MM.1S (cell line): ENCODE results near the gene CHDH.

ENCODE experiments used
- EZH2 ChIP-seq: fragments of 300-600 bp; sonication (generic); optimal IDR thresholded peaks from 2 replicates; pipeline ENCODE3; 2017; ENCODE audit warnings: low read depth, mild to moderate bottlenecking, antibody characterized with exemption, low read length, mixed read lengths
- EZH2phosphoT487 ChIP-seq: fragments of 300-600 bp; sonication (generic); IDR thresholded peaks from 2 replicates; pipeline ENCODE4 v1.6.1; 2018; ENCODE audit warnings: antibody characterized with exemption, low read length
- TF ChIP-seq, protein P1 (sequence below): fragments of 300-600 bp; sonication (generic); IDR thresholded peaks from 2 replicates; pipeline ENCODE4 v1.5.1; 2016; ENCODE audit warnings: antibody characterized with exemption, low read length, mixed read lengths

GRCh38 chr3:53813876-53814275 is 32.3 kb downstream of the CHDH start:
- TF ChIP-seq, protein P1, sequence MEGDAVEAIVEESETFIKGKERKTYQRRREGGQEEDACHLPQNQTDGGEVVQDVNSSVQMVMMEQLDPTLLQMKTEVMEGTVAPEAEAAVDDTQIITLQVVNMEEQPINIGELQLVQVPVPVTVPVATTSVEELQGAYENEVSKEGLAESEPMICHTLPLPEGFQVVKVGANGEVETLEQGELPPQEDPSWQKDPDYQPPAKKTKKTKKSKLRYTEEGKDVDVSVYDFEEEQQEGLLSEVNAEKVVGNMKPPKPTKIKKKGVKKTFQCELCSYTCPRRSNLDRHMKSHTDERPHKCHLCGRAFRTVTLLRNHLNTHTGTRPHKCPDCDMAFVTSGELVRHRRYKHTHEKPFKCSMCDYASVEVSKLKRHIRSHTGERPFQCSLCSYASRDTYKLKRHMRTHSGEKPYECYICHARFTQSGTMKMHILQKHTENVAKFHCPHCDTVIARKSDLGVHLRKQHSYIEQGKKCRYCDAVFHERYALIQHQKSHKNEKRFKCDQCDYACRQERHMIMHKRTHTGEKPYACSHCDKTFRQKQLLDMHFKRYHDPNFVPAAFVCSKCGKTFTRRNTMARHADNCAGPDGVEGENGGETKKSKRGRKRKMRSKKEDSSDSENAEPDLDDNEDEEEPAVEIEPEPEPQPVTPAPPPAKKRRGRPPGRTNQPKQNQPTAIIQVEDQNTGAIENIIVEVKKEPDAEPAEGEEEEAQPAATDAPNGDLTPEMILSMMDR, result no peak
- TF ChIP-seq EZH2, result no peak
- TF ChIP-seq EZH2phosphoT487, result no peak
